GF-D8 (cell line): Measurements from ENCODE around the gene PRMT7.

Experiments
- DNase-seq: peaks from one replicate; lab custom pipeline; 2025; lab: John Stamatoyannopoulos, UW

Gene PRMT7

GRCh38 chr16:68376590-68376989 is 65.8 kb downstream of the PRMT7 start:
- no peak for DNase-seq

GRCh38 chr16:68377221-68377620 is 66.4 kb downstream of the PRMT7 start:
- DNase-seq, result no peak

GRCh38 chr16:68377667-68378393 is 67.0 kb downstream of the PRMT7 start:
- no peak for DNase-seq

- DNase-seq, result peak; percentile 51
Measured at GRCh38 chr16:68378436-68379415, 67.9 kb downstream of the PRMT7 start.

GRCh38 chr16:68379472-68380347 is 68.9 kb downstream of the PRMT7 start:
- peak; percentile 54 for DNase-seq

GRCh38 chr16:68380348-68380670 is 69.5 kb downstream of the PRMT7 start:
- no peak for DNase-seq

- no peak for DNase-seq
Measured at GRCh38 chr16:68380676-68381362, 70.0 kb downstream of the PRMT7 start.

- DNase-seq, result no peak
Measured at GRCh38 chr16:68381363-68381724, 70.5 kb downstream of the PRMT7 start.

- no peak for DNase-seq
Measured at GRCh38 chr16:68382296-68382718, 71.5 kb downstream of the PRMT7 start.

GRCh38 chr16:68383858-68384257 is 73.0 kb downstream of the PRMT7 start:
- no peak for DNase-seq

GRCh38 chr16:68384288-68385161 is 73.7 kb downstream of the PRMT7 start:
- no peak for DNase-seq

- DNase-seq, result no peak
Measured at GRCh38 chr16:68385371-68385770, 74.6 kb downstream of the PRMT7 start.

- no peak for DNase-seq
Measured at GRCh38 chr16:68386628-68387027, 75.8 kb downstream of the PRMT7 start.

GRCh38 chr16:68387301-68387700 is 76.5 kb downstream of the PRMT7 start:
- no peak for DNase-seq

GRCh38 chr16:68388124-68388523 is 77.3 kb downstream of the PRMT7 start:
- no peak for DNase-seq

GRCh38 chr16:68389006-68389405 is 78.2 kb downstream of the PRMT7 start:
- DNase-seq, result no peak

GRCh38 chr16:68389750-68390371 is 79.0 kb downstream of the PRMT7 start:
- DNase-seq, result no peak

- DNase-seq, result no peak
Measured at GRCh38 chr16:68393333-68393732, 82.5 kb downstream of the PRMT7 start.

GRCh38 chr16:68395167-68395786 is 84.5 kb downstream of the PRMT7 start:
- DNase-seq, result no peak

- DNase-seq, result no peak
Measured at GRCh38 chr16:68395815-68396214, 85.0 kb downstream of the PRMT7 start.
